Loucy (cell line): Measurements from ENCODE around the gene COL5A1.

ENCODE experiments used
- CTCF ChIP-seq: fragments of 200-600 bp; sonication (generic); conservative IDR thresholded peaks from 2 replicates; pipeline ENCODE4 v1.5.1; 2014; ENCODE audit warnings: mild to moderate bottlenecking, antibody characterized with exemption, low read length
- EZH2phosphoT487 ChIP-seq: fragments of 200-600 bp; IDR thresholded peaks from 2 replicates; pipeline ENCODE4 v1.6.1; 2018; ENCODE audit warnings: antibody characterized with exemption, mild to moderate bottlenecking, moderate library complexity, borderline replicate concordance

DNA sequence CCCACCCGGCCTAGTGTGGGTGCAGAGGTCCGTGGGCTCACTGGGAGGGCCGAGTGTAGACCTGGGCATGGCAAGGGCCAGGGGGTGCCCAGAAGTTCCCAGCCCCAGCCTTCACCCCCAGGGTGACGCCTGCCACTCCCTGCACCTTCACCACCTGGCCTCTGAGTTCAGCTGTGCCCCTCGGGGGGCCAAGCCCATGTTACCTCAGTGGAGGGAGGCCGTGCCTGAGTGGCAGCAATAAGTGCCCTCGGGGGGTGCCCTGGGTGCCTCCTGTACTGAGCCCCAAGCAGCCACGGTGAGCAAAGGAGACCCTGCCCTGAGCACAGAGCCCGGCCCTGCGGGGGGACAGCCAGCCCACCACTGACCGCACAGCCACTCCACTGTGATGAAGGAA is 228.7 kb downstream of the COL5A1 start:
- TF ChIP-seq CTCF (no peak), EZH2phosphoT487 (no peak)
